Nephron progenitor cell (in vitro differentiated cells): ENCODE measurements around the gene CGREF1.

Experiments used
- DNase-seq: peaks from one replicate; pipeline ENCODE4 v3.0.0; 2021
- H3K27ac Mint-ChIP-seq: 2 replicates; pipeline ENCODE4 v1.8.0; 2021; ENCODE audit warnings: mild to moderate bottlenecking, moderate library complexity, mixed read lengths
- H3K27me3 Mint-ChIP-seq: 2 replicates; pipeline ENCODE4 v1.8.0; 2021; ENCODE audit warnings: mild to moderate bottlenecking, low read depth, mixed read lengths; ENCODE audit not compliant: poor library complexity
- H3K36me3 Mint-ChIP-seq: 2 replicates; pipeline ENCODE4 v1.8.0; 2021; ENCODE audit warnings: low read depth, mixed read lengths
- H3K4me1 Mint-ChIP-seq: 2 replicates; pipeline ENCODE4 v1.8.0; 2021; ENCODE audit warnings: mixed read lengths
- H3K4me3 Mint-ChIP-seq: 2 replicates; pipeline ENCODE4 v1.8.0; 2021; ENCODE audit warnings: mild to moderate bottlenecking, moderate library complexity, mixed read lengths
- H3K9me3 Mint-ChIP-seq: 2 replicates; pipeline ENCODE4 v1.8.0; 2021; ENCODE audit warnings: mild to moderate bottlenecking, moderate library complexity, mixed read lengths
- TF ChIP-seq, protein P1 (sequence below): fragments of 200-600 bp; sonication (generic); IDR thresholded peaks from 2 replicates; pipeline ENCODE4 v1.5.0; 2021; ENCODE audit warnings: antibody characterized with exemption

Gene CGREF1

DNA sequence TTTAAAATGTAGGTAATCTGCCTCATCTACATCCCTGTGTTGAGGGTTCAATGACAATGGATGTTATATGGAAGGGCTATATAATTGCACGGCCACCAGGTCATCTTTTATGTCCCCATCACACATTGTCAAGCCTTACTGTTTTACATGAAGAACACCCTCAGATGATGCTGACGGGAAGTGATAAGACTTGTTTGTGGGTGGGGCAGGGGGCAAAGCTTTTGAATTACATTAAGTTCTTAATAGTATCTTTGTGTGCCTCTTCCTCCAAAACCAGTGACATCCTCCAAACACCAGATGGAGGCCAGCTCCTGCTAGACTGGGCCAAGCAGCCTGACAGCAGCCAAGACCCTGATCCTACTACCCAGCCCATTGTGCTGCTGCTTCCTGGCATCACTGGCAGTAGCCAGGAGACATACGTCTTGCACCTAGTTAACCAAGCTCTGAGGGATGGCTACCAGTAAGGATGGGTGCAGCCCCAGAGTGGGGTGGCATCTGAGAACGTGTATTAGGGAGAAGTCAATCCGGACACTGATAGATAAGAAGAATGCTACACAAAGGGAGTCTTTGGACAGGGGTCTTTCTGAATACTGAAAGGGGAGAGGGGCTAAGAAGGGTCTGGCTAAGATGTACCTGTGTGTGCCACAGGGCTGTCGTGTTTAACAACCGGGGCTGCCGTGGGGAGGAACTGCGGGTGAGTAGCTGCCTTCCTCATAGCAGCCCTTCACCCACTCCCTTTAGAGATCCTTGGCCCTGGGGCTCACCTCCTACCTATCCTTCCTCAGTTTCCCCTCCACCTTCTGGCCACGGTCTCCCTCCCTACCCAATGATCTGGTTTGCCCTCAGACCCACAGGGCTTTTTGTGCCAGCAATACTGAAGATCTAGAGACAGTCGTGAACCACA, 10.0 kb upstream of the CGREF1 start:
- TF ChIP-seq, protein P1, sequence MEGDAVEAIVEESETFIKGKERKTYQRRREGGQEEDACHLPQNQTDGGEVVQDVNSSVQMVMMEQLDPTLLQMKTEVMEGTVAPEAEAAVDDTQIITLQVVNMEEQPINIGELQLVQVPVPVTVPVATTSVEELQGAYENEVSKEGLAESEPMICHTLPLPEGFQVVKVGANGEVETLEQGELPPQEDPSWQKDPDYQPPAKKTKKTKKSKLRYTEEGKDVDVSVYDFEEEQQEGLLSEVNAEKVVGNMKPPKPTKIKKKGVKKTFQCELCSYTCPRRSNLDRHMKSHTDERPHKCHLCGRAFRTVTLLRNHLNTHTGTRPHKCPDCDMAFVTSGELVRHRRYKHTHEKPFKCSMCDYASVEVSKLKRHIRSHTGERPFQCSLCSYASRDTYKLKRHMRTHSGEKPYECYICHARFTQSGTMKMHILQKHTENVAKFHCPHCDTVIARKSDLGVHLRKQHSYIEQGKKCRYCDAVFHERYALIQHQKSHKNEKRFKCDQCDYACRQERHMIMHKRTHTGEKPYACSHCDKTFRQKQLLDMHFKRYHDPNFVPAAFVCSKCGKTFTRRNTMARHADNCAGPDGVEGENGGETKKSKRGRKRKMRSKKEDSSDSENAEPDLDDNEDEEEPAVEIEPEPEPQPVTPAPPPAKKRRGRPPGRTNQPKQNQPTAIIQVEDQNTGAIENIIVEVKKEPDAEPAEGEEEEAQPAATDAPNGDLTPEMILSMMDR: no peak
- H3K27ac Mint-ChIP-seq: no peak overlapping the region
- peaks cover 14% of the 10 kb centered on the region for H3K36me3 Mint-ChIP-seq
- peaks cover 11% of the 10 kb centered on the region for H3K27me3 Mint-ChIP-seq
- H3K9me3 Mint-ChIP-seq: no peaks in the 10 kb centered on the region
- no peak for DNase-seq
- H3K4me1 Mint-ChIP-seq: peaks cover 16% of the 10 kb centered on the region
- H3K4me3 Mint-ChIP-seq: no peak overlapping the region

DNA sequence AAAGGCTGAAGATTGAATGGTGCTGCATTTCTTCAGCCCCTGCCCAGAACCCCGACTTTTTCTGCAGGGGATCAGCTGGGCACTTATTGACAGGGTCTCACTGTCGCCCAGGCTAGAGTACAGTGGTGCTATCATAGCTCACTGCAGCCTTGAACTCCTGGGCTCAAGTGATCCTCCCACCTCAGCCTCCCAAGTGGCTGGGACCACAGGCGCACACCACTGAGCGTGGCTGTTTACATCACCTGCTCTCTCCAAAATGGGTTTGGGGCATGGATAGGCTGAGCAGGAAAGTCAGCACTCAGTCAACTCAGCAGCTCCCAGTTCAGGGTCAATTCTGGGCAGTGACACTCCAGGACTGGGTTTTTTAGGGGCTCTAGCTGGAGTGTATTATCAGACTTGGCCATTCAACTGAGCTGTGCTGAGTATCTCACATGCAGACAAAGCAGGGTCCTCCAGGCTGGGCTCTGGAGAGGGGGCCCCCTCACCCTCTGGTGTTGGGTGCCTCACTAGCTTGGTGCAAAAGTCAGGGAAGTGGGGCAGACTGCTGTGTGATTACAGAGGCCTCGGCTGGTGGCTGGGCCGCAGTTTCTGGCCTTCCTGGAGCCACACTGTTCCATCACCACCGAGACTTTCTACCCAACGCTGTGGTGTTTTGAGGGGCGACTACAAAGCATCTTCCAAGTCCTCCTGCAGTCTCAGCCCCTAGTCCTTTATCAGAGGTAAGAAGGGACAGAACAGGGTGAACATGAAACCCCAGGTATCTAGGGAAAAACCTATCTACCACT, 9.1 kb upstream of the CGREF1 start:
- DNase-seq: no peak
- Mint-ChIP-seq H3K9me3 (no peaks in the 10 kb centered on the region), H3K4me1 (peaks cover 13% of the 10 kb centered on the region), H3K27me3 (peaks cover 15% of the 10 kb centered on the region), H3K36me3 (peaks cover 12% of the 10 kb centered on the region), H3K27ac (no peak overlapping the region), H3K4me3 (no peak overlapping the region)
- TF ChIP-seq, protein P1: no peak

DNA sequence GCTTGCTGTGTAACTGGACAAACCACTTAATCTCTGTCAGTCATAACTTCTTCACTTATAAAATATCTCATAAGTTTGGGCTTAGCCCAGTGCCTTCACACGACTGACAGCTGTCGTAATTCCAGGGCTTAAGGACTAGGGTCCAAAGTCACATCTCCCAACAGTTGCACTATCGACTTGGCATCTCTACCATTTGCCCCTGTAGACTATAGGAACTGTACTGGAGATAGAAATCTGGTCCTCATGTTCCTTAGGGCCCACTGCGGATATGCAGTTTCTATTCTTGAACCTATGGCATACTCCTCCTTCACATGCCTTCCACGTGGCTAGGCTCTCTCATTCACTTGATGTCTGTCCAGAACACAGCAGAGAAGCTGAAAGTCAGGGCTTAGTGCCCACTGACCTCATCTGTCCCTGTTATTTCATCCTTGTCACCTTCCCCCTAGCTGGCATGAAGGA, 7.4 kb upstream of the CGREF1 start:
- no peak for DNase-seq

GRCh38 chr2:27125104-27125503, 6.2 kb upstream of the CGREF1 start:
- Mint-ChIP-seq H3K9me3 (peaks cover 5% of the 10 kb centered on the region), H3K27ac (no peak overlapping the region), H3K4me1 (peaks cover 22% of the 10 kb centered on the region), H3K4me3 (no peak overlapping the region), H3K36me3 (no peaks in the 10 kb centered on the region), H3K27me3 (peaks cover 45% of the 10 kb centered on the region)
- DNase-seq: no peak
- TF ChIP-seq, protein P1: no peak

More for the DNA sequence above, 7.4 kb upstream of the CGREF1 start:
- H3K36me3 Mint-ChIP-seq: peaks cover 7% of the 10 kb centered on the region
- TF ChIP-seq, protein P1: no peak
- H3K4me3 Mint-ChIP-seq: no peak overlapping the region
- H3K27me3 Mint-ChIP-seq: peaks cover 33% of the 10 kb centered on the region
- no peaks in the 10 kb centered on the region for H3K9me3 Mint-ChIP-seq
- peaks cover 22% of the 10 kb centered on the region for H3K4me1 Mint-ChIP-seq
- no peak overlapping the region for H3K27ac Mint-ChIP-seq

GRCh38 chr2:27123302-27124150, 4.6 kb upstream of the CGREF1 start, which contains the start of gene ABHD1:
ABHD1 (plus strand) TSS chr2:27123815; CDS start chr2:27123949, 134 bp downstream.
- H3K36me3 Mint-ChIP-seq: no peaks in the 10 kb centered on the region
- H3K27me3 Mint-ChIP-seq: peaks cover 60% of the 10 kb centered on the region
- no peak within 1 kb of the TSS for H3K27ac Mint-ChIP-seq
- DNase-seq: peak; percentile 79
- peaks cover 12% of the 10 kb centered on the region for H3K9me3 Mint-ChIP-seq
- TF ChIP-seq, protein P1: no peak
- peak within 1 kb of the TSS; percentile 85 for H3K4me3 Mint-ChIP-seq
- H3K4me1 Mint-ChIP-seq: peaks cover 22% of the 10 kb centered on the region
